Jurkat, Clone E6-1 (cell line): ENCODE measurements around the gene KIRREL3.

ENCODE experiments used
- DNase-seq: peaks from one replicate; pipeline ENCODE4 v3.0.0-alpha.2; 2011; ENCODE audit warnings: low read depth, low spot score
- H3K4me3 ChIP-seq: 2 replicates; pipeline ENCODE4 v1.5.1; 2011; ENCODE audit warnings: mild to moderate bottlenecking, low read length, control low read depth, moderate library complexity

KIRREL3 gene

DNA sequence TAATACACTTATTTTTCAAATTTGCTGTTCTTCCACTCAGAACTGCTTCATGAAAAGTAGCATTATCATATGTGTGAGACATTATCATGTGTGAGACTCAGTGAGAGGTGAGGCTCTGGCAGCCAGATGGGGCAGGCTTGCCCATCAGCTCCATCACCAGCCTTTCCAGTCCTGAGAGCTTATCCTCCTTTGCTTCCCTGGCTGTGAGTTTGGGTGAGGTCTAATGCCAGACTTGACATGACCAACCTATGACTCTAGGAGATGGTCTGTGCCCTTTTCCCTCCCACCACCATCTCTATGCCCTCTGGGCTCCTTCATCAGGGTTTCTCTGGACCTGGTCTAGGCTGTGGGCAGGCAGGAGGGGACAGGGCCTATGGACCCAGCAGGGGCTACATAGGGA is 145.0 kb downstream of the KIRREL3 start:
- no peak for DNase-seq
- no peak overlapping the region for H3K4me3 ChIP-seq

DNA sequence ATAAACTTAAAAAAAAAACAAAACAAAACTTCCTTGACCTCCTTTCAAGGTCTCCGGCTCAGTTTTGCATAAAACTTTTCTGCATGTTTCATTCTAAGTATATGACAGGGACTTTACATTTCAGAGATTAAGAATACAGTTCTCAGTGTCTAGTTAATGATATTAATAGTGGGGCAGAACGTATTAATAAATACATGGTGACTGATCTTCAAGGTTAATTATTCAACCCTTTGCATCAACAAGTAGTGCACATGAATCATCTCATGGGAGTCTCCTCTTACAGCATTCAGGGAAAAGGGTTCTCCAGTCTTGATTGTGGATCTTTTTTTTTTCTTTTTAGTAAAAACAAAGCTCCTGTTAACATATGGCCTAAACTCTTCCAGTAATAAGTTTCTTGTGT is 146.8 kb downstream of the KIRREL3 start:
- no peak for DNase-seq
- H3K4me3 ChIP-seq: no peak overlapping the region

DNA sequence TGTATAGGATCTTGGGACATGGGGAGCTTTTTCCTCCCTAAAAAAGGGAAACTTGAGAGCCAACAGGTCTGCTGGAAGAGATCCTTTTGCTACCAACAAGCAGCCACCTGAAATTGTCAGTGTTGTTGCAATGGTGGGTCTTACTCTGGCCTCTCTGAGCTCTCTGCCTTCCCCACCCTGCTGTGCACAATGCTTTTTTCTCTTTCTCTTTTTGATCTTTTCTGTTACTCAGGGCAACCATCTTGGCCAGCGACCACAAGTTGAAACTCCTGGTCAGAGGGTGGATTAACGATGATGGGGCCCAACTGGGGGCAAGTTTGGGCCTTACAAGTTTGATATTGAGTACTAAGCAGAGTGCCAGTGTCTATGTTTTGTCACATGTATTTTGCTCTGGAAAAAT is 155.8 kb downstream of the KIRREL3 start:
- DNase-seq: no peak
- no peak overlapping the region for H3K4me3 ChIP-seq

DNA sequence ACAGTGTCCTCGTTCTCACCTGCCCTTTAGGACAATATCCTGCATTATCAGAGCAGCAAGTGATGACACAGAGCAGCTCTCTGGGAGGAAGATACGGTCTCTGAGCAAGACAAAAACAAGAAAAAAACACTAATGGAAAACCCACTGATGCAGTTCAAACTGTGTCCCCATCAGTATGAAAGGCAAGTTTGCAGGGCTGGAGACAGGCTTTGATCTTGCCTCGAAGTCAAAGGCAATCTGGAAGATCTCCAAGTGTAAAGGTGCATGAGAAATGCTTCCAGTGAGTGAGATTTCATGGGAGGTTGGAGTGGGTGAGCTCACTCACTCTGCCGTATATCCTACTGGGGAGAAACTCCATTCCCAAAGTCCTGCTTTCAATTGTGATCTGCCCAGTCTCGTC is 157.5 kb downstream of the KIRREL3 start:
- DNase-seq: no peak
- H3K4me3 ChIP-seq: no peak overlapping the region

DNA sequence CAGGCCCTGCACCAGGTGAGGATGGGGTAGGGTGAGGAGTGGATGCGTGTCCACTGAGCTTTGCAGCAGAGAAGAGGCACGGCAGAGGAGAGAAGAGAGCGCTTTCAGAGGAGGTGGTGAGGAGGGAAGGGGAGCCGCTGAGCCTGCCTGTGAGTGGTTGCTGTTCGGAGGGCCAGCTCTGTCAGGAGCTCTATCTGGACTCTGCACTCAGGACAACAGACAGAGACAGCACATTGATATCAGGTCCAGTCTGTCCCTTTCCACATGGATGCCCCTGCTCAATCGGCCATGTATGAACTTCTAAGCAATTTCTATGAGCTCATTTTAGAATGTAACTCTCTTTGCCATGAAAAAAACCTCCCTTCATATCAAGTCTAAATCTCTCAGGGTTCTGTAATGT is 158.6 kb downstream of the KIRREL3 start:
- DNase-seq: no peak

DNA sequence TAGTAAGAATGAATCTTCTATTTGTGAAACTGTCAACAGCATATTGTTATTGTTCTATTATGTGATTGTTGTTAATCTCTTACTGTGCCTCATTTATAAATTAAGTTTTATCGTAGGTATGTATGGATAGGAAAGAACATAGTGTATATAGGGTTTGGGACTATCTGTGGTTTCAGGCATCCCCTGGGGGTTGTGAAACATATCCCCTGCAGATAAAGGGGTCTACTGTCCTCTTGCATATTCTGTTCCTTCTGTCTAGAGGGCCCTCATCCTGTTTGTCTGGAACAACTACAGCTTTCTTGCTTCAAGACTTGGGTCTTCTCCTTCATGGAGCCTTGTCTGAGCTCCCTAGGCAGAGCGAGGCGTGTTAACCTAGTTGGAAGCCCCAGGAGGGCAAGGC is 159.6 kb downstream of the KIRREL3 start:
- no peak for DNase-seq
- H3K4me3 ChIP-seq: no peak overlapping the region

More for the DNA sequence above, 158.6 kb downstream of the KIRREL3 start:
- H3K4me3 ChIP-seq: no peak overlapping the region

DNA sequence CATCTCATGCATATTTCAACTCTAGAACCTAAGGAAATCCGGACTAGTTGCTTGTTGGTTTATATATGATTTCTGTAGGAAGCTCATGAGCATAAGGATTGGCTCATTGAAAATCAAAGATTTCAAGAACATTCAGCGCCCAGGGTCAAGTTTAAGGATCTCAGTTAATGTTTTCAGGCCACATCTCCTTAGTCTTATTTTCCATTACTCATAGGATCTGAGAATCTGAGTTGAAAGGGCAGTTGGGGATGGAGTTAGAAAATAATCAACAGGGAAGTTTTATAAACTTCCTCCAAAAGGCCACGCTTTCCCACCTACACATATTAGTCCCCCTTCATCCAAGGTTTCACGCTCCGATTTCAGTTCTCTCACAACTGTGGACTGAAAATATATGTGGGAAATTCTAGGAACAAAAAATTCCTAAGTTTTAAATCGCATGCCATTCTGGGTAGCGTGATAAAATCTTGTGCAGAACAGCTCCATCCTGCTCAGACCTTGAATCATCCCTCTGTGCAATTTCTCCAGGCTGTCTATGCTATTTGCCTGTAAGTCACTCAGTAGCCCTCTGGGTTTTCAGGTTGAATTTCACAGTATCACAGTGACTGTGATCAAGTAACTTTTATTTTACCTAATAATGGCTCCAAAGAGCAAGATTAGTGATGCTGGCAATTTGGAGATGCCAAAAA is 160.2 kb downstream of the KIRREL3 start:
- H3K4me3 ChIP-seq: no peak overlapping the region
- no peak for DNase-seq

DNA sequence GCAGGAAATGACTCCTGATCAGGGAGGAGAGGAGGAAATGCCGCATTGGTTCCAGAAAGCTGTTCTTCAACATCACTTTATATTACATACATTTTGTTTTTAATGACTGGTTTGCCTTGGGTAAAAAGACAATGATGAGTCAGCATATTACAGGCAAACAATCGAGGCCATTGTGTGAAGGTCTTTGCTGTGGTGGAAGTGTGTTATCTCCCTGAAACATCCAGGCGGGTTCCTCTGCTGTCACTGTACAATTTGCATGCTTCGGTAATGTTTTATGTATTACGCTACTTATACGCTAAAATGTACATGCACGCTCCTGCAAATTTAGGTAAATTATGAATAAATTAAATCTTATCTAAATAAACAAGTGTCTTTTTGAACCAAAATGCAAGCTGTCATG is 161.1 kb downstream of the KIRREL3 start:
- no peak for DNase-seq

DNA sequence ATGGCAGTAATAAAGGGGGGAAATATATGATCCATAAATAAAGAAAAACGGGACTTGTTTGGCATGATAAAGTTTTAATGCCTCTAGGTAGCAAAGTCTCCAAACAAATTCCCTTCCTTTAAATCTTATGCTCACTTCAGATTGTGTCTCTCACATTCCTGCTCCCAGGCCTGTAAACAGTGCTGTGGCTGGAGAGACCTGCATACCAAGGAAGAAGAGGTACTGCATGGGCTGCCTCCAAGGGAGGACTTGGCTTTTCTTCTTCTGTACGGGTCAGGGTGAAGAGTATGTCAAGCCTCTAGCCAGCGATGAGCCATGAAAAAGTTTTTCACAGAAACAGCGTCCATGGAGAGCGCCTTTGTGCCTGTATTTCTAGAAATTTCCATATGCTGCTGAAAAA is 161.8 kb downstream of the KIRREL3 start:
- no peak for DNase-seq
- H3K4me3 ChIP-seq: no peak overlapping the region

More for the DNA sequence above, 161.1 kb downstream of the KIRREL3 start:
- H3K4me3 ChIP-seq: no peak overlapping the region

DNA sequence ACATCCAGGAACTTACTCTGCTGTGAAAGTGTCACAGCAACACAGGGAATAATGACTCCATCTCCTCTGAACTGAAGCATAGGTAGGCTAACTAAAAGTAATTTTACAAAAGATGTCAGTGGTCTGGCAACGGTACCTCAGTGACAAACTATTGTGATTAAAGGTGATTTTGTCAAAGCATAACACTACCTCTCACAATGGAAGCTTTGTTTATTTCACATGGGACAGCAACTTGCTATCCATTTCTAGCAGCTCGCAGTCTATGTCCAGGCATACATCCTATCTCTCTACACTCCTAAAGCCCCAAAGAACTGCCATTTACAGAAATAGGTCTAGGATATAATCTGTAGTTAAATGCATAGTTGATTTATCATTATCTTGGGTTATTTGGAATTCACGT is 163.0 kb downstream of the KIRREL3 start:
- DNase-seq: no peak

DNA sequence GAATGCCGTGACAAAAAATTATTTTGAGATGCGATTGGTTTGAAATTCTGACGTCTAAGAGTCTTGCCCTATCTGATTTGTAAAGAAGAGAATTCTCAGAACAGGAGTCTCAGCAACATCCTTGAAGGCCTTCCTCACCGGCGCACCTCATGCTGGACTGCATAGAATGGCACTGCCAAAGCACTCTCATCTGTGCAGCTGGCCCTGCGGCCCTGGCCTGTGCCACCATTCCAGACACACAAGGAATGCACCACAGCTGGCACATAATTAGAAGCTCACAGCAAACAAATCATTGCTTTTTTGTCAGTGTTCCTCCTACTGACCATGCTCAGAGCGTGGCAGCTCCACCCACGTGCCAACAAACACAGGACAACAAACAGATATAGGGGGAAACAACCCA is 166.0 kb downstream of the KIRREL3 start:
- H3K4me3 ChIP-seq: no peak overlapping the region
- no peak for DNase-seq

More for the DNA sequence above, 163.0 kb downstream of the KIRREL3 start:
- no peak overlapping the region for H3K4me3 ChIP-seq

DNA sequence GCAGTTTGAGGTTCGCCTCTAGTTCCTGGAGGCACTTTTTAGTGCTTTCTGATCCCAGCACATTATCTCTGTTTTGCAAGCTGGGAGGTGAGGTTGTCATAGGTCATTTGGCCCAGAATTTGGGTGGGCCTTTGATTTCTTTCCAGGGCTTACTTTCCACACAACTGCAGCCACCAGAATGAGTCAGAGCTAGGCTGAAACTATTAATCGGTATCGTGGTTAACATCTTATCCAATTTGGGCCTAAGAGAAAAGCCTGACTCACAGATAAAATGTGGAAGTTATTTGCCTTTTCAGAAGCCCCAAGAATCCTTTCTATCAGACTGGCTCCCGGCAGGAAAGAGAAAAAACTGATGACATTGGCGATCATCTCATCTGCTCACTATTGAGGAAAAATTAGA is 166.4 kb downstream of the KIRREL3 start:
- DNase-seq: no peak

DNA sequence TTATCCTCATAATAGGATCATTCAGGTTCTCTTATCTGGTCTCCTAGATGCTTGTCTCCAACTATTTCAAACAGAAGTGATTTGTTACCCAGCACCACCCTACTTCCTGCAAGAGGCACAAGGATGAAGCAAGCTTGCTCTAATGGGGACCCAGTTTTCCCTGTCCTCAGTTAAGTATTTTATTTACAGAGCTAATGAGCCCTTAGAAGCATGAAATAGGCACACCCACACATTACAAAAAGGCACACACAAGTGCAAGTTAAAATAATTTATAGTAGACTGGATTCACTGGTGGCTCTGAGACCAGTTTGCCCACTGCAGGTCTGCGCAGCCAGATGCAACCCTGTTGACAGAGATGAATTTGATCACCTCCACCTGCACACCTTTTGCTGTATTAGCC is 167.5 kb downstream of the KIRREL3 start:
- no peak for DNase-seq
- no peak overlapping the region for H3K4me3 ChIP-seq

More for the DNA sequence above, 166.4 kb downstream of the KIRREL3 start:
- H3K4me3 ChIP-seq: no peak overlapping the region

DNA sequence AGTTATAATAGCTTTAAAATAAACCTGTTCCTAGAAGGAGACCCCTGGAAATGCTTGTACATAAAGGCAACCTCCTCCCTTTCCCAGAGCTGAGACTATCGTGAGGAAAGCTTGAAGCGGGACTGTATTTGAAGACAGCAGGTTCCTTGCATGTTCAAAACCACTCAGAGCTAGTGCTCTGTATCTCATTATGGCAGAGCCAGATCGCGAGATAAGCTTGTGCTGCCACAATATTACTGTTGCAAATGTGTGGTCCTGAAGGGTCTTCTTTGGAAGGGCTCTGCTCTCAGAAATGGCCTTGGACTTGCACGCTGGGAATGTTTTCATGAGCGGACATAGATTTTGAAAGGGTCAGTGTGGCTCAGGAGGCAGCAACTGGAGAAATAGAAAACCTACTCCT is 168.2 kb downstream of the KIRREL3 start:
- DNase-seq: no peak
- no peak overlapping the region for H3K4me3 ChIP-seq

DNA sequence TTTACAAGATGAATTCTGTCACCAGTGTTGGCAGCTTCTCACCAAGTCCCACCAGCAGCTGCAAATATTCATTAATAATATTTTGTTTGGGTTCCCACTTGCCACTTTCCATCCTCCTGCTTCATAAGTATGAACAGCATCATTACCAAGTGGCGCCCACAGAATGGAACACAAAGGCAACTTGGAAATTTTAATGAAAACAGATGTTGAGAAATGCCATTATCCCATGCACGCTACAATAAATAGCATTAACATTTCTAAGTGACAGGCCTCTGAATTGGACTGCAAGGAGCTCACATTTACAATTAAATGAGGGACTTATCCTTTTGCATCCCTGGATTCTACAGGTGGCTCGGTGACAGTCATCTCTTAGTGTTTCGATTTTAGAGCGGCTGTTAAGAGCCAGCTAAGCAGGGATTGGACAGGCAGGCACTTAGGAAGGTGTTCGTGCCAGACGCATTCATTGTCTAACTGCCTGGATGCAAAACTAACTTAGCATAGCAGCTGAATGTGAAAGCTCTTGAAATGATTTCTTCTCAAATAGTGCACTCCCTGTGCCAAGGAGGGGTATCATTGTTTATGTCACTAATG is 170.3 kb downstream of the KIRREL3 start:
- no peak overlapping the region for H3K4me3 ChIP-seq
- DNase-seq: no peak

DNA sequence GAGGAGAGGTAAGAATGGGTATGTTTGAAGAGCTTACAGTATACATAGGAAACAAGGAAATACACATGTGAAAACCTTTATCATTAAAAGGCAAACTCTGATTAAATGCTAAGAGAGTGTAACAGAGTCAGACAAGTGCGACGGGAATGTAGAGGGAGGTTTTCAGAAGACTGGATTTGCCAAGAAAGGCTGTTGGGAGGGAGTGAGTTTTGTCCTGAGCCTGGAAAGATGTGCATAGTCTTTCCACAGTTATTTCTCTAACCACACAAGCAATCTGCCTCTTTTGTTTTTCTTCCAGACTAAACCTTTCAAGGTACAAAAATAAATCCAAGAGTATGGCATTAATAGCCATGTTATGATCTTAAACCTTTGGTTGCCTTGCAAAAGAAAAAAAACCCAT is 170.9 kb downstream of the KIRREL3 start:
- DNase-seq: no peak
- no peak overlapping the region for H3K4me3 ChIP-seq

DNA sequence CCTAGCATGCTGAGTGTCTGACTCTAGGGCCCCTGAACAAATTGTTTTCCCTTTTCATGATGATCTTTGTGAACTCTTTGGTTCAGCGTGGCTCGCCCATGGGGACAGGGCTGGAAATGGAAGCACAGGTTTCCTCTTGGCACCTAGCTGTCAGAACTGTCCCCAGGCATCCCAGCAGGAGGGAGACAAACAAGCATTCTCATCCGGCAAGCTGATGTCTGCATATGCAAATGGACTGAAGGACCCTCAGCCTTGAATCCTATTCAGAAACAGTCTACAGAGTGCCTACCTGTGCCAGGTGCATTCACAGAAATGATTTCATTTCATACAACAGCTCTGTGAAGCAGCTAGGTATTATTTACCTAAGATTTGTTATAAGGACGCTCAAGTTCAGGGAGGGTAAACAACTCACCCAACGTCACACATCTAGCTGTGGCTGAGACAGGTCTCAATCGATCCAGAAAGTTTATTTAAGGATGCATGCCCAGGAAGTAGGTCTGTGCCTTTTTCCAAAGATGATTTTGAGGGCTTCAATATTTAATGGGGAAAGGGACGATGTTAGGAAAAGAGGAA is 176.4 kb downstream of the KIRREL3 start:
- no peak for DNase-seq
- no peak overlapping the region for H3K4me3 ChIP-seq

DNA sequence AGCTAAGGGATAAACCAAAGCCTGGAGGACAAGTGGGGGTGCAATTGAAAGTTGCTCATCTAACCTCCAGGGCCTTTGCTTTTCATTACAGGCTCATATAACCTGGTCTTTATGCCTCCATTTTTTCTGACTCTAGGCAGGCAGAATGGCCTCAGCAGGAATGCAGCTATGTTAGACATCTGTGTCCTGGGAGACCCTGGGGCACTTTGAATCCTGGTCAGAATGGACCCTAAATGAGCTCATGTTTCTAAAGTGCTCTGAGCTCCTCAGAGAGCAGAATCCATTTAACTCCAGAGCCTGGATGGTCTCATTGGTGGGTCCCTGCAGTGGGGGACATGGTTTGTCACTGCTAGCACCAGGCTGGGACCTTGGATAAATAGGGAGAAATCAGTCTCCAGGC is 177.3 kb downstream of the KIRREL3 start:
- H3K4me3 ChIP-seq: no peak overlapping the region

DNA sequence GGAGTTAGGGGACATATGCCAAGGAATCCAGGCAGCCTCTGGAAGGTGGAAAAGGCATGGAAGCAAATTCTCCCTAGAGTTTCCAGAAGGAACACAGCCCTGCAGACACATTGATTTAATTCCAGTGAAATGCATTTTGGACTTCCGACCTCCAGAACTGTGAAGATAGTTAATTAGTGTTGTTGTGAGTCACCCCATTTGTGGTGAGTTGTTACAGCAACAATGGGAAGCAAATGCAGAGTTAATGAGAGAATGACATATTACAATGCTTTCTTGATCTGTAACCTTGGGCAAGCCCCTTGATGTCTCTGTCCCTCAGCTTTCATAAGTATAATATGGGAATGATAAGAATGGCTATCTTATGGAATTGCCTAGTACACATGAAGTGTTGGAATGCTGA is 178.7 kb downstream of the KIRREL3 start:
- no peak overlapping the region for H3K4me3 ChIP-seq
- DNase-seq: no peak

More for the DNA sequence above, 177.3 kb downstream of the KIRREL3 start:
- no peak for DNase-seq

DNA sequence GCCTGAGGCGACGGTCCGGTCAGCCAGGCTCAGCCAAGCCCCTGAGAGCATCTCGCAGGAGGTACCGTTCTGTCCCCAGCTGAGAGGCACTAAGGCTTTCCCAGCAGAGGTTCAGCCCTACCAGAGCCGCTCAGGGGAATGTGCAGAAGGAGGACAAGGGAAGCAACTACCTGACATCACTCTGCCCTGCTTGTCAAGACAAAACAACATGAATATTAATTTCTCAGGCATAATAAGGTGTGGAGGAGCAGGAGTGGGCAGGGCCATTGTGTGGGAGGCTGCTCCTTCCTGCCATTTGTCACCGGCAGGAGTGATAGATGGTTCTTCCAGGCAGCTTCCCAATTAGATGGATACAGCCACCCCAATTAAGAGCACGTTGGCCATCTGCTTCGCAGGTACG is 181.4 kb downstream of the KIRREL3 start:
- no peak for DNase-seq
- no peak overlapping the region for H3K4me3 ChIP-seq
